GM19035 (cell line): Measurements from ENCODE around the gene CLPTM1L.
"Not testable (repeated sequence)": the region's sequence is repeated elsewhere in the genome, so short reads cannot be mapped to it uniquely, and the experiment has no call there.

Source experiments
- ATAC-seq: cut with Tn5 transposase; IDR thresholded peaks from one replicate; pipeline ENCODE4 v1.9.1; 2021; ENCODE audit not compliant: unreplicated experiment

CLPTM1L gene

GRCh38 chr5:1280177-1281037, 64.5 kb downstream of the CLPTM1L start:
- no peak for ATAC-seq

GRCh38 chr5:1279443-1280151, 65.3 kb downstream of the CLPTM1L start:
- no peak for ATAC-seq

GRCh38 chr5:1278656-1279442, 66.0 kb downstream of the CLPTM1L start:
- ATAC-seq = no peak

DNA sequence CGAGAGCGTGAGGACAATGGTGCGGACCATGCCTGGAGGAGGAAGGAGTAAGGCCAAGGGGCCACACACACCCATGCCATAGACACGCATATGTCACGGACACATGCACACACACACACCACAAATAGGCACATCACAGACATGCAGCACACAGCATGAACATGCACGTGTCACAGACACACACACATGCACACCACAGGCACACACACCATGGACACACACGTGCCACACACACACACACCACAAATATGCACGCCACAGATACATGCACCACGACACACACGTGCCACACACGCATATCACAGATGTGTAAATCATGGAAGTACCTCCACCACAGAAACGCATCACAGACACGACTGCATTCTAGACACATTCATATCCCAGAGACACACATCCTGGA, 66.7 kb downstream of the CLPTM1L start:
- no peak for ATAC-seq

DNA sequence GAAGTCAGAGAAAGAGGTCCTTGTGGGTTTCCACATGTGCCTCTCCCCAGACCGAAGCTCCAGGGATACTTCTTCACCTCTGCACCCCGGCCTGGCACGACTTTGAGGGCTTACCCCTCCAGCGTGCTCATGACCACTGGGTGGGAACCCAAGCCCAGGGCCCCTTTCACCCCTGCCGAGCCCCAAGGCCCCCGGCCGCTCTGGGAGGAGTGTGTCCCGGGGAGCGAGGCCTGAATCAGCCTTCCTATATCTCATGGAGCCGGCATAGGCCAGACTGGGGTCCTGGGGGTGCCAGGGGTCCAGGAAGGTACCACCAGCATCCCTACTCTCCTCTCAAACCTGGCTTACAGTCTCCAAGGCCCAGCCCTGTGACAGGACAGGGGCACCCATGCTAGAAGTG, 67.1 kb downstream of the CLPTM1L start:
- ATAC-seq = no peak

DNA sequence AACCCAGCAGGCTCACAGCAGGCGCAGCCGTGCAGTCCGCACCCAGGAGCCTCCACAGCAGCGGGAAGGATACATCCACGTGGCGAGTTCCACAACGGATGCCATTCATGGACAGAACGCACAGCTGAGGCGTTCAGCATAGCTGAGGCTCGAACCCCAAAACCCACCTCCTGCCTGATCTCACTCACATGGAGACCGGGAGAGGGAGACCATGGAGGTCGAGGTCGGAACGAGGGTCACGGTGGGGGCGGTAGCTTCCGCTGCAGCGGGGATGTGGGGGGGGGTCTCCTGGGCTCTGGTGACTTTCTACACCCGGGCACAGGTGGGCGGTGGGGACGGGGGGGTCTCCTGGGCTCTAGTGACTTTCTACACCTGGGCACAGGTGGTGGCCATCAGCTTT, 67.6 kb downstream of the CLPTM1L start:
- no peak for ATAC-seq

DNA sequence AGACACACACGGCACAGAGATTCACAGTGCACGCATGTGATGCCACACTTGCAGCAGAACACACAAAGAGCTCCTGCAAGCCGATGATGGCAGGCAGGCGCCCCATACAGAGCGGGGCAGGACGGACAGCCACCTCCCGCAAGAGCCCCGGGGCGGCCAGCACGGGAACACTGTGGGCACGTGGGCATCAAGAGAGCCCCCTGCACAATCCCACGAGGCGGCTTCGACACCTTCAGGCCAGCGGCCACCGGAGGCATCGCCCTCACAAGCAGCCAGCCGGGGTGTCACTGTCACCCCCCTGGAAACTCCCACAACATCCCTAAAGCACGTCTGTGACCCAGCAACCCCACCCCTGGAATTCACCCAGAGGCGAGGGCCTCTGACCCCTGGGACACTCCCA, 68.0 kb downstream of the CLPTM1L start:
- ATAC-seq = no peak

- ATAC-seq = not testable (repeated sequence)
Measured at GRCh38 chr5:1275397-1276391, 69.2 kb downstream of the CLPTM1L start.

GRCh38 chr5:1274471-1274870, 70.4 kb downstream of the CLPTM1L start:
- no peak for ATAC-seq

DNA sequence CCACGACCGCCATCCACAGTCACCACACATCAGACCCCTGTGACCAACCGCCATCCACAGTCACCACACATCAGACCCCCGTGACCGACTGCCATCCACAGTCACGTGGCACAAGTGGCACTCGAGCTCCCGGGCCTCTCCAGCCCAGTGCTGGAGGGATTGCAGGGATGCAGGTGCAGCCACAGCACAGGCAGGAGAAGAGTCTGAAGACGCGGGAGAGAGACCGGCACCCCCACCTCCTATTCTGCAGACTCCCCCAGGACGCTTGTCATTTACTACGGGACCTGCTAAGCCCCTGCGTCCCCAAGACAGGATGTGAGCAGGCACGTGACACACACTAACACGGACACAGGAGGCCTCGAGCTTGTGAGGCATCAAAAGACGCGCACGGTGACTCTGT, 71.2 kb downstream of the CLPTM1L start:
- no peak for ATAC-seq

DNA sequence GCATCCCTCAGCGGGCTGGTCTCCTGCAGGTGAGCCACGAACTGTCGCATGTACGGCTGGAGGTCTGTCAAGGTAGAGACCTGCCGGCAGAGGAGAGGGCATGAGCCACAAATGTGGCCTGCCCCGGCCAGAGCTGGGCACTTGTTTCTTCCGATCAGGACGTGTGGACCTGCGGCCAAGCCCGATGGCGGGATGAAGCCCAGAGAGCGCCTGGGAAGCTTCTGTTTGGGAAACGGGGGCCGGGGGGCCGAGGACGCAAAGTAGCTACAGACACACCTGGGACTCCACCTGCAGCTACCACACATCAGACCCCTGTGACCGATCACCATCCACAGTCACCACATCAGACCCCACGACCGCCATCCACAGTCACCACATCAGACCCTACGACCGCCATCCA, 72.7 kb downstream of the CLPTM1L start:
- ATAC-seq = no peak

GRCh38 chr5:1270933-1271914, 73.7 kb downstream of the CLPTM1L start:
- ATAC-seq = no peak

GRCh38 chr5:1270426-1270825, 74.5 kb downstream of the CLPTM1L start:
- no peak for ATAC-seq

GRCh38 chr5:1268666-1269065, 76.2 kb downstream of the CLPTM1L start:
- no peak for ATAC-seq

- no peak for ATAC-seq
Measured at GRCh38 chr5:1268056-1268455, 76.8 kb downstream of the CLPTM1L start.
